Right atrium auricular region (tissue), 2 donors: ENCODE results near the gene ZMIZ2. TPM values are rescaled to one million over a fixed set of nuclear protein-coding genes. Genes with fewer than 3 reads are reported as not detected.

Experiments used
- DNase-seq: peaks from one replicate; pipeline ENCODE4 v3.0.0-alpha.2; 2019; ENCODE audit warnings: low spot score
- H3K27ac ChIP-seq, 2 donors: fragments of 200-600 bp; sonication (generic); 1 replicate in 1 of 2; 2 replicates in 1 of 2; pipeline ENCODE4 v1.5.1; 2016 to 2019
- H3K27me3 ChIP-seq, 2 donors: fragments of 200-600 bp; sonication (generic); one replicate each; pipeline versions ENCODE4 v1.5.1 to v1.6.0; 2017 to 2019
- H3K36me3 ChIP-seq: fragments of 200-600 bp; sonication (generic); one replicate; pipeline ENCODE4 v1.5.1; 2016
- H3K4me1 ChIP-seq, 2 donors: fragments of 200-600 bp; sonication (generic); one replicate each; pipeline versions ENCODE4 v1.5.1 to v1.6.0; 2017 to 2019
- H3K4me3 ChIP-seq, 2 donors: fragments of 200-600 bp; sonication (generic); 1 replicate in 1 of 2; 2 replicates in 1 of 2; pipeline ENCODE4 v1.5.1; 2017 to 2019; ENCODE audit warnings: mild to moderate bottlenecking in 1 of 2, moderate library complexity in 1 of 2
- H3K9me3 ChIP-seq, 2 donors: fragments of 200-600 bp; sonication (generic); one replicate each; pipeline ENCODE4 v1.5.1; 2019
- total RNA-seq, 2 donors: library from RNA; depleted of rRNA; stranded (reverse); fragments of >200 nt; gene quantifications; one replicate each; pipeline ENCODE4 v1.1.0, GENCODE V29; 2016
- TF ChIP-seq, protein P1 (sequence below), 2 donors: fragments of 200-600 bp; sonication (generic); IDR thresholded peaks; one replicate each; pipeline ENCODE4 v1.5.1; 2019; ENCODE audit warnings: antibody characterized with exemption in 2 of 2

The ZMIZ2 gene
- total RNA-seq, 2 donors from 2014 or later: 14.1 to 21.3 TPM

DNA sequence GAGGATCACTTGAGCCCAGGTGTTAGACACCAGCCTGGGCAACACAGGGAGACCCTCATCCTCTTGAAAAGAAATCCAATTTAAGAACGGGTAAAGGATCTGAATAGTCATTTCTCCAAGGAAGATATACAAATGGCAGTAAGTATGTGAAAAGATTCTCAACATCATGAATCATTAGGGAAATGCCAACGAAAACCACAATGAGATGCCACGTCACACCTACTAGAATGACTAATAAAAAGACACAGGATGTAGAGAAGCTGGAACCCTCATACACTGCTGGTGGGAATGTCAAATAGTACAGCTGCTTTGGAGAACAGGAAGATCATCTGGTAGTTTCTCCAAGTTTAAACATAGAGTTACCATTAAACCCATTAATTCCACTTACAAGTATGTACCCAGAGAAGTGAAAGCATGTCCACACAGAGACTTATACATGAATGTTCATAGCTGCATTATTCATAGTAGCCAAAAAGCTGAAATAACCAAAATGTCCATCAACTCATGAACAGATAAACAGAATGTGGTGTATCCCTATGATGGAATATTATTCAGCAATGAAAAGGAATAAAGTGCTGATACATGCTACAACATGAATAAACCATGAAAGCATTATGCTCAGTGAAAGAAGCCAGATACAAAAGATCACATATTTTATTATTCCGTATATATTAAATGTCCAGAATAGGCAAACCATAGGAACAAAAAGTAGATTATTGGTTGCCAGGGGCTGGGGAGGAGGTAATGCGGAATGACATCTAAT lies 13.1 kb upstream of the ZMIZ2 start:
- Histone ChIP-seq H3K4me3 (no peak overlapping the region), H3K27me3 (no peaks in the 10 kb centered on the region), H3K9me3 (no peaks in the 10 kb centered on the region), H3K27ac (no peak overlapping the region), H3K4me1 (no peaks in the 10 kb centered on the region), H3K36me3 (no peaks in the 10 kb centered on the region)
- TF ChIP-seq, protein P1, sequence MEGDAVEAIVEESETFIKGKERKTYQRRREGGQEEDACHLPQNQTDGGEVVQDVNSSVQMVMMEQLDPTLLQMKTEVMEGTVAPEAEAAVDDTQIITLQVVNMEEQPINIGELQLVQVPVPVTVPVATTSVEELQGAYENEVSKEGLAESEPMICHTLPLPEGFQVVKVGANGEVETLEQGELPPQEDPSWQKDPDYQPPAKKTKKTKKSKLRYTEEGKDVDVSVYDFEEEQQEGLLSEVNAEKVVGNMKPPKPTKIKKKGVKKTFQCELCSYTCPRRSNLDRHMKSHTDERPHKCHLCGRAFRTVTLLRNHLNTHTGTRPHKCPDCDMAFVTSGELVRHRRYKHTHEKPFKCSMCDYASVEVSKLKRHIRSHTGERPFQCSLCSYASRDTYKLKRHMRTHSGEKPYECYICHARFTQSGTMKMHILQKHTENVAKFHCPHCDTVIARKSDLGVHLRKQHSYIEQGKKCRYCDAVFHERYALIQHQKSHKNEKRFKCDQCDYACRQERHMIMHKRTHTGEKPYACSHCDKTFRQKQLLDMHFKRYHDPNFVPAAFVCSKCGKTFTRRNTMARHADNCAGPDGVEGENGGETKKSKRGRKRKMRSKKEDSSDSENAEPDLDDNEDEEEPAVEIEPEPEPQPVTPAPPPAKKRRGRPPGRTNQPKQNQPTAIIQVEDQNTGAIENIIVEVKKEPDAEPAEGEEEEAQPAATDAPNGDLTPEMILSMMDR (IDR thresholded peaks at IDR 0.05): no peak
- no peak for DNase-seq

DNA sequence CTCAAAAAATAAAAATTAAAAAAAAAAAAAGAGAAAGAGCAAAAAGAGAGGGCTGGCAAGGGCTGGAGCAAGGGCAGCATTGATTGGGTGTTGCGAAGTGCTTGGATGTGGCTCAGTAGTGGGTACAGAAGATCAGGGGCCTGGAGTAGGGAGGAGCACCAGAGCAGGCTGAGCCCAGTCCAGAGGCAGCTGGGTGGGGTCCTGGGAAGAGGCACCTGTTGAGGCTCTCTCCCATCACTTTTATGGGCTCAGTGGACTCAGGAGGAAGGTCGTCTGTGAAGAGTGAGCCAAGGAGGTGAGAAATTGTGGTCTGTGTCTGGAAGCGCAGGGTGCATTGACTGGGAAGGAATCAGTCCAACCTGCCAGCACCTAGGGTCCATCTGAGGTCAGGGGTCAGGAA lies 11.8 kb upstream of the ZMIZ2 start:
- Histone ChIP-seq H3K4me3 (no peak overlapping the region), H3K4me1 (no peaks in the 10 kb centered on the region), H3K27ac (no peak overlapping the region), H3K36me3 (no peaks in the 10 kb centered on the region), H3K27me3 (no peaks in the 10 kb centered on the region), H3K9me3 (no peaks in the 10 kb centered on the region)
- DNase-seq: no peak
- TF ChIP-seq, protein P1 (IDR thresholded peaks at IDR 0.05): no peak

DNA sequence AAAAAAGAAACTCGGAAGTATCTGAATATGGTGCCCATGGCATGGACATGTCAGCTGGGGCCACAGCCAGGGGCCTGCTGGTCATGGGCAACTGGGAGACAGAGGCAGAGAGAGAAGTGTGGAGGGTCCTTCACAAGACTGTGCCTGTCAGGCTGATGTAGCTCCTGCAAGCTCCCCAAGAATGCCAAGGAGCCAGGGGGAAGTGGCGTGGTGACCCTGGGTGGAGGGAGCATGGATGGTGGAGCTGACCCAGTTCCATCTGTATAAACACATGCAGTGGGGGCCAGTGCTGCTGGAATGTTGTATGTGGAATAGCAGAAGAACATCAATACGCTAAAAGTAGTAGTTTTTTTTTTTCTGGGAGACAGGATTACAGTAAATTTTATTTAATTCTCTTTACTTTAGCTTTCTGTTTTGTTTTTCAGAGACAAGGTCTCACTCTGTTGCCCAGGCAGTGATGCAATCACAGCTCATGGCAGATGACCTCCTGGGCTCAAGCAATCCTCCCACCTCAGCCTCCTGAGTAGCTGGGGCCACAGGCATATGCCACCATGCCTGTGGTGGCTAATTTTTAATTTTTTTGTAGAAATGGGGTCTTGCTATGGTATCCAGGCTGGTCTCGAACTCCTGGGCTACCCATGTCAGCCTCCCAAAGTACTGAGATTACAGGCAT lies 10.5 kb upstream of the ZMIZ2 start:
- H3K4me1 ChIP-seq: no peaks in the 10 kb centered on the region
- H3K27me3 ChIP-seq: no peaks in the 10 kb centered on the region
- no peak overlapping the region for H3K4me3 ChIP-seq
- H3K9me3 ChIP-seq: no peaks in the 10 kb centered on the region
- no peak overlapping the region for H3K27ac ChIP-seq
- DNase-seq: no peak
- TF ChIP-seq, protein P1 (IDR thresholded peaks at IDR 0.05): no peak
- no peaks in the 10 kb centered on the region for H3K36me3 ChIP-seq

DNA sequence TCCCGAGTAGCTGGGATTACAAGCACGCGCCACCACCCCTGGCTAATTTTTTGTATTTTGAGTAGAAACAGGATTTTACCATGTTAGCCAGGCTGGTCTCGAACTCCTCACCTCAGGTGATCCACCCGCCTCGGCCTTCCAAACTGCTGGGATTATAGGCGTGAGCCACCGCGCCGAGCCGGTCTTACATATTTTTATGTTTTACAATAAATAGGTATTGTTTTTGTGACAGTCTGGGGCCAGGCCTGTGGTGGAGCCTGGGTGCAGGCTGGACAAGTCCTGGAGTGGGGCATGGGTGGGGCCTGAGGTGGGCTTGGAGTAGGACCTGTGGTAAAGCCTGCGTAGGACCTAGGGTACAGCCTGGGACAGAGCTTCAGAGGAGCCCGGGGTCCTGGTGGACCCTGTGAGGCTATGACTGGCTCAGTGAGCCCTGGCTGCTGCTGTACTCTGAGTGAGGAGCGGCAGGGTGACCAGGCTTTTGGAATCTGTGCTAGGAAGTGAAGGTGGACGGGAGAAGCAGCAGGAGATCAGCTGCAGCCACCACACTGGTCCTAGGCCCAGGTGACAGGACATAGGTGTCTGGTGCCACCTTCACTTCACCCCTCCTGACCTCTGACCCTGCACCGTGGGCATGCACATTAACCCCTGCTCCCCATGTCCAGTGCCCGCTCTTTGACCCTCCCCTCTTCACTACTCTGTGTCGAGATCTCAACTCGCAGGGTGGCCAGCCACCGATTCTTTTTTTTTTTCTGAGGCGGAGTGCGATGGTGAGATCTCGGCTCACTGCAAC lies 9.6 kb upstream of the ZMIZ2 start:
- no peak overlapping the region for H3K27ac ChIP-seq
- TF ChIP-seq, protein P1 (IDR thresholded peaks at IDR 0.05): no peak
- H3K4me1 ChIP-seq: no peaks in the 10 kb centered on the region
- H3K27me3 ChIP-seq: no peaks in the 10 kb centered on the region
- no peak overlapping the region for H3K4me3 ChIP-seq
- no peak for DNase-seq
- H3K36me3 ChIP-seq: no peaks in the 10 kb centered on the region
- no peaks in the 10 kb centered on the region for H3K9me3 ChIP-seq

DNA sequence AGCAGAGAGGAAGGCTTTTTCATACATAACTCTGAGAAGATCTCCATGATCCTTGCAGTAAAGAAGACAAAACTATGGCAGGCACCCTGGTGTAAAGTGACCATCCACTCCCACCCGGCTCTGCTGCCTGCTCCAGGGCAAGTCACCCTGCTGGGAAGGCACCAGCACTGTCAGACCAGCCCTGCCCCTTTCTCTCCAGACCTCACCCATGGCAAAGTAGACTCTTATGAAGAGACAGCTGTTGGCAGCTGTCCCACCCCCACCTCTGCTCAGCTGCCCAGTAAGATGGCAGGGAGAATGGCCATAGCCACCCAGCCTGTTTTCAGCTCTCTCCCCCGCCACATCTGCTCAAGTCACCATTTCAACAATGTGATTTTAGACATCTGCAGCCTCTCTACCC lies 8.6 kb upstream of the ZMIZ2 start:
- DNase-seq: no peak
- TF ChIP-seq, protein P1 (IDR thresholded peaks at IDR 0.05): no peak
- no peaks in the 10 kb centered on the region for H3K9me3 ChIP-seq
- H3K27me3 ChIP-seq: no peaks in the 10 kb centered on the region
- H3K4me3 ChIP-seq: no peak overlapping the region
- H3K27ac ChIP-seq: no peak overlapping the region
- no peaks in the 10 kb centered on the region for H3K4me1 ChIP-seq
- H3K36me3 ChIP-seq: no peaks in the 10 kb centered on the region
